MM.1S (cell line): ENCODE results near the gene USP31.

Experiments
- DNase-seq: peaks from one replicate; pipeline ENCODE4 v3.0.0-alpha.2; 2015
- H2AFZ ChIP-seq: fragments of 300-600 bp; sonication (generic); 2 replicates; pipeline ENCODE4 v1.6.0; 2016; ENCODE audit warnings: antibody characterized with exemption, low read length
- H3F3A ChIP-seq: fragments of 300-600 bp; sonication (generic); 2 replicates; pipeline ENCODE4 v1.6.1; 2016; ENCODE audit warnings: mild to moderate bottlenecking, antibody characterized with exemption, low read length, moderate library complexity, mixed read lengths; ENCODE audit not compliant: insufficient read depth
- H3K27ac ChIP-seq: fragments of 300-600 bp; sonication (generic); 2 replicates; pipeline ENCODE4 v1.5.1; 2016; ENCODE audit warnings: mild to moderate bottlenecking, low read length
- H3K27me3 ChIP-seq: fragments of 300-600 bp; sonication (generic); replicated peaks from 2 replicates; pipeline ENCODE4 v1.6.0; 2016; ENCODE audit warnings: low read length; ENCODE audit not compliant: insufficient read depth
- H3K36me3 ChIP-seq: fragments of 300-600 bp; sonication (generic); replicated peaks from 2 replicates; pipeline ENCODE4 v1.6.1; 2016; ENCODE audit warnings: mild to moderate bottlenecking, low read length, mixed read lengths; ENCODE audit not compliant: insufficient read depth
- H3K4me1 ChIP-seq: fragments of 300-600 bp; sonication (generic); 2 replicates; pipeline ENCODE4 v1.6.1; 2016; ENCODE audit warnings: low read length, mixed read lengths
- H3K4me2 ChIP-seq: fragments of 300-600 bp; sonication (generic); 2 replicates; pipeline ENCODE4 v1.6.0; 2016; ENCODE audit warnings: low read depth, low read length
- H3K4me3 ChIP-seq: fragments of 300-600 bp; sonication (generic); 2 replicates; pipeline ENCODE4 v1.5.1; 2016; ENCODE audit warnings: low read length, mixed read lengths
- H3K79me2 ChIP-seq: fragments of 300-600 bp; sonication (generic); 2 replicates; pipeline ENCODE4 v1.6.1; 2016; ENCODE audit warnings: mixed run types, low read length, mixed read lengths
- H3K9ac ChIP-seq: fragments of 300-600 bp; sonication (generic); 2 replicates; pipeline ENCODE4 v1.6.1; 2016; ENCODE audit warnings: low read length, mixed read lengths
- H3K9me2 ChIP-seq: fragments of 300-600 bp; sonication (generic); replicated peaks from 2 replicates; pipeline ENCODE4 v1.6.1; 2016; ENCODE audit warnings: mild to moderate bottlenecking, low read length, mixed read lengths; ENCODE audit not compliant: insufficient read depth
- H3K9me3 ChIP-seq: fragments of 300-600 bp; sonication (generic); replicated peaks from 2 replicates; pipeline ENCODE4 v1.6.1; 2016; ENCODE audit warnings: mild to moderate bottlenecking, low read length, mixed read lengths; ENCODE audit not compliant: insufficient read depth
- H4K20me1 ChIP-seq: fragments of 300-600 bp; sonication (generic); 2 replicates; pipeline ENCODE4 v1.6.1; 2016; ENCODE audit warnings: mild to moderate bottlenecking, low read length, moderate library complexity, mixed read lengths; ENCODE audit not compliant: insufficient read depth
- CTCF ChIP-seq: fragments of 300-600 bp; sonication (generic); IDR thresholded peaks from 2 replicates; pipeline ENCODE4 v1.5.1; 2016; ENCODE audit warnings: antibody characterized with exemption, low read length, mixed read lengths
- EZH2 ChIP-seq: fragments of 300-600 bp; sonication (generic); optimal IDR thresholded peaks from 2 replicates; pipeline ENCODE3; 2017; ENCODE audit warnings: low read depth, mild to moderate bottlenecking, antibody characterized with exemption, low read length, mixed read lengths
- EZH2phosphoT487 ChIP-seq: fragments of 300-600 bp; sonication (generic); IDR thresholded peaks from 2 replicates; pipeline ENCODE4 v1.6.1; 2018; ENCODE audit warnings: antibody characterized with exemption, low read length

Gene USP31

GRCh38 chr16:23079675-23080301 is 69.5 kb downstream of the USP31 start:
- DNase-seq: no peak
- Histone ChIP-seq H3K9me2 (no peaks in the 10 kb centered on the region), H3K4me3 (no peak overlapping the region), H3K79me2 (no peaks in the 10 kb centered on the region), H3K9ac (no peak overlapping the region), H3K27me3 (no peaks in the 10 kb centered on the region), H3K27ac (no peak overlapping the region), H4K20me1 (no peaks in the 10 kb centered on the region), H3K9me3 (no peaks in the 10 kb centered on the region), H3K4me2 (no peak overlapping the region), H3F3A (no peaks in the 10 kb centered on the region), H3K36me3 (no peaks in the 10 kb centered on the region), H2AFZ (no peak overlapping the region), H3K4me1 (no peaks in the 10 kb centered on the region)
- no peak for TF ChIP-seq EZH2
- no peak for TF ChIP-seq CTCF

- no peak overlapping the region for H3K4me2 ChIP-seq
- H3K27me3 ChIP-seq: no peaks in the 10 kb centered on the region
- no peaks in the 10 kb centered on the region for H3K79me2 ChIP-seq
- DNase-seq: no peak
- H3K9me3 ChIP-seq: no peaks in the 10 kb centered on the region
- no peak for TF ChIP-seq CTCF
- no peak for TF ChIP-seq EZH2phosphoT487
- no peak for TF ChIP-seq EZH2
- H4K20me1 ChIP-seq: no peaks in the 10 kb centered on the region
- no peak overlapping the region for H3K27ac ChIP-seq
- no peak overlapping the region for H2AFZ ChIP-seq
- H3K4me3 ChIP-seq: no peak overlapping the region
- H3K9me2 ChIP-seq: no peaks in the 10 kb centered on the region
- no peaks in the 10 kb centered on the region for H3K4me1 ChIP-seq
- H3F3A ChIP-seq: no peaks in the 10 kb centered on the region
- H3K36me3 ChIP-seq: no peaks in the 10 kb centered on the region
- H3K9ac ChIP-seq: no peak overlapping the region
Observed at GRCh38 chr16:23074423-23074822, 74.8 kb downstream of the USP31 start.

GRCh38 chr16:23072769-23073549 is 76.3 kb downstream of the USP31 start:
- H2AFZ ChIP-seq: no peak overlapping the region
- no peaks in the 10 kb centered on the region for H3K27me3 ChIP-seq
- H3K9ac ChIP-seq: no peak overlapping the region
- no peak overlapping the region for H3K27ac ChIP-seq
- TF ChIP-seq CTCF (peak; percentile 8; the same call in 1 of the 2 replicates), EZH2 (no peak)
- no peaks in the 10 kb centered on the region for H3K79me2 ChIP-seq
- no peak for DNase-seq
- no peaks in the 10 kb centered on the region for H3K9me3 ChIP-seq
- H3K9me2 ChIP-seq: no peaks in the 10 kb centered on the region
- no peaks in the 10 kb centered on the region for H3K36me3 ChIP-seq
- no peaks in the 10 kb centered on the region for H3K4me1 ChIP-seq
- H3F3A ChIP-seq: no peaks in the 10 kb centered on the region
- no peak overlapping the region for H3K4me3 ChIP-seq
- no peaks in the 10 kb centered on the region for H4K20me1 ChIP-seq
- no peak overlapping the region for H3K4me2 ChIP-seq
